Upper lobe of right lung (tissue), 1 donor: Measurements from ENCODE around the gene SRSF3. TPM values are rescaled to one million over a fixed set of nuclear protein-coding genes. Genes with fewer than 3 reads are reported as not detected.

ENCODE experiments used
- ATAC-seq: fragments of 200-7000 bp; cut with Tn5 transposase; one replicate; pipeline ENCODE4 v1.9.1; 2020; ENCODE audit warnings: mild to moderate bottlenecking, moderate library complexity
- DNase-seq: peaks from one replicate; pipeline ENCODE4 v3.0.0-alpha.2; 2020
- H3K27ac ChIP-seq: fragments of 200-600 bp; one replicate; pipeline ENCODE4 v1.8.0; 2022
- H3K27me3 ChIP-seq: fragments of 200-600 bp; one replicate; pipeline ENCODE4 v1.8.0; 2022; ENCODE audit warnings: mild to moderate bottlenecking
- H3K36me3 ChIP-seq: fragments of 200-600 bp; one replicate; pipeline ENCODE4 v1.8.0; 2022
- H3K4me1 ChIP-seq: fragments of 200-600 bp; one replicate; pipeline ENCODE4 v1.8.0; 2022
- H3K4me3 ChIP-seq: fragments of 200-600 bp; one replicate; pipeline ENCODE4 v1.8.0; 2022; ENCODE audit warnings: mild to moderate bottlenecking
- H3K9me3 ChIP-seq: fragments of 200-600 bp; one replicate; pipeline ENCODE4 v1.8.0; 2022
- CTCF ChIP-seq: fragments of 200-600 bp; IDR thresholded peaks from one replicate; pipeline ENCODE4 v1.8.0; 2022; ENCODE audit warnings: antibody characterized with exemption
- intact Hi-C: fragments of 100-400 bp; cut with DNase I; formaldehyde crosslinking; loops from one replicate; pipeline ENCODE4 v1.11.0; 2022
- total RNA-seq: library from RNA; stranded (reverse); fragmentation: NEBNext Ultra II Directional; extraction: Animal tissue kit (Norgen Biotek cat#: 25700); gene quantifications from one replicate; pipeline ENCODE4 v1.2.1, GENCODE V29; 2021
- donor health status: DM: no; HTN: yes; CAD: no; lungs with severe emphysema.

The SRSF3 gene
- total RNA-seq, 1 donor from 2014 or later = 169 TPM

- Histone ChIP-seq H3K27ac (no peak overlapping the region), H3K36me3 (no peaks in the 10 kb centered on the region), H3K4me1 (peaks cover 16% of the 10 kb centered on the region), H3K9me3 (no peaks in the 10 kb centered on the region), H3K27me3 (no peaks in the 10 kb centered on the region), H3K4me3 (no peak overlapping the region)
- ATAC-seq (peak; percentile 57), DNase-seq (peak; percentile 72)
- intact Hi-C loops = no loop called here
- TF ChIP-seq CTCF = no peak
Observed at GRCh38 chr6:36633915-36634314, 39.8 kb downstream of the SRSF3 start.

GRCh38 chr6:36634317-36635108 is 40.4 kb downstream of the SRSF3 start:
- no peak for TF ChIP-seq CTCF
- ATAC-seq = no peak
- no peak overlapping the region for H3K27ac ChIP-seq

GRCh38 chr6:36636283-36636682 is 42.1 kb downstream of the SRSF3 start:
- intact Hi-C loops = no loop called here
- H3K27me3 ChIP-seq = no peaks in the 10 kb centered on the region
- TF ChIP-seq CTCF = no peak
- no peak overlapping the region for H3K4me3 ChIP-seq
- H3K9me3 ChIP-seq = no peaks in the 10 kb centered on the region
- DNase-seq (no peak), ATAC-seq (no peak)
- H3K27ac ChIP-seq = no peak overlapping the region
- no peaks in the 10 kb centered on the region for H3K36me3 ChIP-seq
- peaks cover 13% of the 10 kb centered on the region for H3K4me1 ChIP-seq

More at GRCh38 chr6:36634317-36635108, 40.4 kb downstream of the SRSF3 start:
- H3K4me1 ChIP-seq = peaks cover 13% of the 10 kb centered on the region
- intact Hi-C loops = no loop called here
- no peak overlapping the region for H3K4me3 ChIP-seq
- H3K9me3 ChIP-seq = no peaks in the 10 kb centered on the region
- no peak for DNase-seq
- no peaks in the 10 kb centered on the region for H3K36me3 ChIP-seq
- no peaks in the 10 kb centered on the region for H3K27me3 ChIP-seq

GRCh38 chr6:36636687-36637418 is 42.7 kb downstream of the SRSF3 start:
- DNase-seq = no peak
- no peaks in the 10 kb centered on the region for H3K9me3 ChIP-seq
- TF ChIP-seq CTCF = no peak
- H3K27me3 ChIP-seq = no peaks in the 10 kb centered on the region
- H3K4me3 ChIP-seq = no peak overlapping the region
- intact Hi-C loops = no loop called here
- ATAC-seq = no peak
- H3K4me1 ChIP-seq = peaks cover 13% of the 10 kb centered on the region
- no peaks in the 10 kb centered on the region for H3K36me3 ChIP-seq
- H3K27ac ChIP-seq = no peak overlapping the region

- Histone ChIP-seq H3K36me3 (no peaks in the 10 kb centered on the region), H3K27me3 (no peaks in the 10 kb centered on the region), H3K4me3 (no peak overlapping the region), H3K27ac (no peak overlapping the region), H3K4me1 (peaks cover 15% of the 10 kb centered on the region), H3K9me3 (no peaks in the 10 kb centered on the region)
- intact Hi-C loops = no loop called here
- TF ChIP-seq CTCF = no peak
- ATAC-seq = no peak
- no peak for DNase-seq
Observed at GRCh38 chr6:36638579-36638978, 44.4 kb downstream of the SRSF3 start.
